Activated CD8-positive, alpha-beta memory T cell treated with anti-CD3 and anti-CD28 coated beads for 48 hours (primary cell): Measurements from ENCODE around the gene FAM193B.

Experiments
- DNase-seq, 3 experiments: peaks; one replicate each; pipeline ENCODE4 v3.0.0-alpha.2; 2020; ENCODE audit warnings: low read depth in 2 of 3, low spot score in 2 of 3

The FAM193B gene

DNA sequence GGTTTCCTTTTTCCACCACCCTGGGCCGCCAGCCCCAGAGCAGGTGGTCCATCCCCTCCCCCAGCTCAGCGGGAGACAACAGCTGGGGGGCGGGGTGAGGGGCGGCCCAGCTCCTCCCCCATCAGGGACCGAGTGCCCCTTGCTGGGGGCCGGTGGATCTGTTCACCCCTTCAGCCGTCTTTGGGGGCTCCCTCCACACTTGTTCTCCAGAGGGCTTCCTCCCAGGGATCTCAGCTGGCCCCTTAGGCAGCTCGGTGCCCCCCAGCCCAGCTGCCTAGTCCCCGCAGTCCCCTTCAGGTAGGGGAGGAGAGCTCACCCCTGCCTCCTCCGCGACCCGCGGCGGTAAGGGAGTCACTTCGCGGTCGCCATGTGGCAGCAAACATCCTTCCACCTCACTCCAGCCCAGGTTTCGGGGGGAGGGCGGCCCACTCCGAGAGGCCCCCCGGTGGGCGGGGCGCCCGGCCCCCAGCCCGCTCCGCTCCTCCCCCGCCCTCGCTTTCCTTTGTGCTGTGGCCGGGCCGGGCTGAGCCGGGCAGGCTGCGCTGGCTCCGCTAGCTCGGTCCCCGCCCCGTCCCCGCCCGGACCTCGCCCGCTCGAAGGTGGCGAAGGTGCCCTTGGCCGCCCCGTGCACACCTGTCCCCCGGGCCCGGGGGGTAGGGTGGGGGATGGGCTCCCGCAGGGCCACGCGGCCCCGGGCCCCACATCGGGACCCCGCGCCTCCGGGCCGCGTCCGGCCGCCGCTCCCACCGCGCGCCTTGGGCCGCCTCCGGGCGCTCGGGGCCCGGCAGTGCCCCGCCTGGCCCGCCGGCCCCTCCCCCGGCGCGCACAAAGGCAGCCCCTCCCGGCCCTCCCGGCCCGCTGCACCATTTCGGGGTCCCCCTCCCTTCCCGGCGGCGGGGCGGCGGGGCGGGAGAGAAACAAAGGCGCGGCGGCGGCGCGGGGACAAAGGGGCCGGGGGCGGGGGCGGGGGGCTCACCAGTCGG lies 81.6 kb downstream of the FAM193B start:
- peak; percentile 47 to 77 (median 67) for DNase-seq

DNA sequence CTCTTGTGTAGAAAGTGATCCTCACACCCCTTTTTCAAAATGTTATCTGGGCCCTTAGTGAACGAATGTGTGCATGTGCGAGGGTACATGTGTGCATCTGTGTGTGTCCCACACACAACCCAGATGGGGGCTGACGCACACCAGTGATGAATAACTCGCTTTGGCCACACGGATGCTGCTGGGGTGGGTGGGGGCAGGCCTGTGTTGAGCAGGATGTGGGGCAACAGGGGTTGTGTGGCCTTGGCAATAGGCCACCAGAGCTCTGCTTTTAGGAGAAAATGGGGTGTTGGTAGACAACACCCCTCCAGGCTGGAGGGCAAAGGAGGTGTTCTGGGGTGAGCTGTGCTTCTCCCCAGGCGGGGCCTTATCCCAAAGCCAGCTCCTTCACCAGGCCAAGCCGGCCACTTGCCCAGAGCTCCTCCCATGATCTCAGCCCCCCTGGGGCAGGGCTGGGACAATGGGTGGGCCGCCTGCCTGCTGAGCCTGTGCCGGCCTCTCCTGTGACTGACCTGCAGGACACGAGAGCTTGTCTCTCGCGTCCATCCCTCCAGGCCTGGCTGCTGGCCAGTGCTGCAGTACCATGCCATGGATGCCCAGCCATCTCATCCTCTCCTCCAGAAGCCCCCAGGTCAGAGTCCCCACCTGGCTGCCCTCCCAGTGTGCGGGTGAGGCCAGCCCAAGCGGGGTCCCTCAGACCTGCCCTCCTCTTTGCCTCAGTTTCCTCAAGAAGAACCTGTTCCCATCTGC lies 82.6 kb downstream of the FAM193B start:
- DNase-seq, result no peak

DNA sequence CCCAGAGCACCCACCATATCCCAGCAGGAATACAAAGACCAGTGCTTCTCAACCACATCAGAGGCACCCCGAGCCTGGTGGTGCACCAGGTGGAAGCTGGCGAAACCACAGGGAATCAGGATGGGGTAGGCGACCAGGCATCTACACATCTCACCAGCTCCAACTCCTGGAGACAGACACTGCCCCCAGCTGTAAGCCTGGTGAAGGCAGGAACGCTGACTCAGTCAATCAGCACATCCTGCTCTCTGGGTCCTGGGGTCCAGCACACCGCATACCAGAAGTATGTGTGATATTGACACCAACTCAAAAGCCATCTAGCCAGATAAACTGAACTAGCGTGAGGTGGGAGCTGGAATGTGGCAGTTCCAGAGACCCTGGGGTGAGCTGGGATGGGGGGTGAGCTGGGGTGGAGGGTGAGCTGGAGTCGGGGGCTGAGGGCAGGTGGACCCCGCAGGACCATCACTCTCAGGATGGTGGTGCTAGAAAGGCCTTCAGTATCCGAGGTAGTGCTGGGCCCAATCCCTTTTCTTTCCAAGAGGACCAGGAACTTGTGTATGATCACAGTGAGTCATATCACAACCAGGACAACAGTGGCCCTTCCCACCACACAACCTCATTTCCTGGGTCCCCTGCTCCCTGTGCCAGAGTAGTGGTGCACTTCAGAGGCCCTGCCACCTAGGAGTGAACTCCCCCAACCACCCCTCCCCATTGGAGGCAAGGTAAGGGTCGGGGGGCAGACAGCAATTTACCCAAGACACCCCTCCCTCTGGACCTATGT lies 83.4 kb downstream of the FAM193B start:
- DNase-seq, result no peak
